ENCODE results near the gene TRPM3. TPM values are rescaled to one million over a fixed set of nuclear protein-coding genes. Genes with fewer than 3 reads are reported as not detected.

The TRPM3 gene
- total RNA-seq, 4 donors from 2014 or later, result 5.2 to 8.1 (median 7.3) TPM

GRCh38 chr9:70594386-70594944, 527.0 kb downstream of the TRPM3 start:
- Histone ChIP-seq H3K36me3 (no peaks in the 10 kb centered on the region), H3K4me3 (no peak overlapping the region), H3K9me3 (no peaks in the 10 kb centered on the region), H3K27me3 (no peaks in the 10 kb centered on the region), H3K4me1 (peaks cover 0 to 55% (median 13%) of the 10 kb centered on the region in 4 donors), H3K27ac (peak overlapping the region in 3 of 4 donors; percentile 48 to 97 (median 76))
- no peak for TF ChIP-seq EP300 (IDR thresholded peaks at IDR 0.05)
- TF ChIP-seq POLR2A (IDR thresholded peaks at IDR 0.05), result no peak
- TF ChIP-seq, protein P1, sequence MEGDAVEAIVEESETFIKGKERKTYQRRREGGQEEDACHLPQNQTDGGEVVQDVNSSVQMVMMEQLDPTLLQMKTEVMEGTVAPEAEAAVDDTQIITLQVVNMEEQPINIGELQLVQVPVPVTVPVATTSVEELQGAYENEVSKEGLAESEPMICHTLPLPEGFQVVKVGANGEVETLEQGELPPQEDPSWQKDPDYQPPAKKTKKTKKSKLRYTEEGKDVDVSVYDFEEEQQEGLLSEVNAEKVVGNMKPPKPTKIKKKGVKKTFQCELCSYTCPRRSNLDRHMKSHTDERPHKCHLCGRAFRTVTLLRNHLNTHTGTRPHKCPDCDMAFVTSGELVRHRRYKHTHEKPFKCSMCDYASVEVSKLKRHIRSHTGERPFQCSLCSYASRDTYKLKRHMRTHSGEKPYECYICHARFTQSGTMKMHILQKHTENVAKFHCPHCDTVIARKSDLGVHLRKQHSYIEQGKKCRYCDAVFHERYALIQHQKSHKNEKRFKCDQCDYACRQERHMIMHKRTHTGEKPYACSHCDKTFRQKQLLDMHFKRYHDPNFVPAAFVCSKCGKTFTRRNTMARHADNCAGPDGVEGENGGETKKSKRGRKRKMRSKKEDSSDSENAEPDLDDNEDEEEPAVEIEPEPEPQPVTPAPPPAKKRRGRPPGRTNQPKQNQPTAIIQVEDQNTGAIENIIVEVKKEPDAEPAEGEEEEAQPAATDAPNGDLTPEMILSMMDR (IDR thresholded peaks at IDR 0.05), result no peak
- no peak for DNase-seq (ENCODE audit: low spot score in 2 of 2)
- 59 to 68% methylated on average over 2 of the region's 2 CpGs for WGBS, 2 donors

DNA sequence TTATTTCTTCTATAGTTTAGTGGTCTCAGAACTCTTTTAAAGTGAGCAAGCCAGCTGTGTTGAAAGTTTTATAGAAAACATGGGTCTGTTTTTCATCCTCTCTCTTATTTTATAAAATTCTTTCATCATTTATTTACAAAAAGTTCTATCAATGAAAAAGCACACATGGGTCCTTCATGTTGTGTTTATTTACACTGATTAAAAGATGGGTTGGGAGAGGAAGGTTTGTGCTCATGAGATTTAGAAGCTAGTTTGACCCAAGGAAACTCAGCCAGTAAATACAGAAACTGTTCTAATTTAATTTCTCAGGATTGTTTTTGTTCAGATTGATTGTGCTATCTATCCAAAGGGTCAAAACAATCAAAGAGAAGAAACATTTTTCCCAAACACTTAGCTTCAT, 528.2 kb downstream of the TRPM3 start:
- TF ChIP-seq POLR2A (IDR thresholded peaks at IDR 0.05) (no peak), EP300 (IDR thresholded peaks at IDR 0.05) (no peak)
- TF ChIP-seq, protein P1 (IDR thresholded peaks at IDR 0.05), result no peak

DNA sequence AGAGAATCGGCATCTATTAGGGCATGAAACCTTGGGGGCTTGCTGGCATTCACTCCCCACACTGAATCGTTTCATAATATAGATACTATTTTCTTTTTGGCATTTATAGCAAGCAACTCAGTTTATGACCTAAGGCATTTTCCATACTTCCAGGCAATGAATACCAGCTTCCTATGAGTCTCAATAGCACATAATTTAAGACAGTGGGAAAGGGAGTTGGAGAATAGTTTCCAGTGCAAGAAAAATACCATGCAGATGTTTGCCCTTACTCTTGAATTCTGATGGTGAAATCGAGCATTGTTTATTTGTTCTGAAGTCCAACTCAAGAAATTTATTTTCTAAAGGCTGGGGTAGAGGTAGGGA, 531.1 kb downstream of the TRPM3 start:
- Histone ChIP-seq H3K4me3 (no peak overlapping the region), H3K27me3 (no peaks in the 10 kb centered on the region), H3K9me3 (no peaks in the 10 kb centered on the region), H3K36me3 (no peaks in the 10 kb centered on the region), H3K27ac (peak overlapping the region; percentile 72 to 97 (median 82)), H3K4me1 (peaks cover 0 to 84% (median 41%) of the 10 kb centered on the region in 4 donors)
- DNase-seq (ENCODE audit: low spot score in 2 of 2), result no peak
- no peak for TF ChIP-seq EP300 (IDR thresholded peaks at IDR 0.05)
- TF ChIP-seq, protein P1 (IDR thresholded peaks at IDR 0.05), result no peak
- no peak for TF ChIP-seq POLR2A (IDR thresholded peaks at IDR 0.05)
- 25 to 26% methylated on average over 3 of the region's 3 CpGs for WGBS, 2 donors

More for the DNA sequence above, 528.2 kb downstream of the TRPM3 start:
- H3K27me3 ChIP-seq, result no peaks in the 10 kb centered on the region
- H3K4me1 ChIP-seq, result peaks cover 0 to 67% (median 24%) of the 10 kb centered on the region in 4 donors
- H3K9me3 ChIP-seq, result no peaks in the 10 kb centered on the region
- no peaks in the 10 kb centered on the region for H3K36me3 ChIP-seq
- H3K4me3 ChIP-seq, result no peak overlapping the region
- H3K27ac ChIP-seq, result peak overlapping the region in 3 of 4 donors; percentile 35 to 97 (median 76)
- no peak for DNase-seq (ENCODE audit: low spot score in 2 of 2)

- Histone ChIP-seq H3K36me3 (no peaks in the 10 kb centered on the region), H3K4me1 (peaks cover 0 to 78% (median 38%) of the 10 kb centered on the region in 4 donors), H3K4me3 (no peak overlapping the region), H3K9me3 (no peaks in the 10 kb centered on the region), H3K27me3 (no peaks in the 10 kb centered on the region), H3K27ac (peak overlapping the region; percentile 72 to 97 (median 82))
- peak in 1 of 2 donors; percentile 68 for DNase-seq (ENCODE audit: low spot score in 2 of 2)
- peak in 1 of 2 donors; percentile 89 for TF ChIP-seq EP300 (IDR thresholded peaks at IDR 0.05)
- no peak for TF ChIP-seq POLR2A (IDR thresholded peaks at IDR 0.05)
- TF ChIP-seq, protein P1 (IDR thresholded peaks at IDR 0.05), result peak in 1 of 5 experiments; percentile 4
- WGBS, 2 donors, result 29 to 39% methylated on average over 7 of the region's 7 CpGs
Measured at GRCh38 chr9:70589571-70590314, 531.7 kb downstream of the TRPM3 start.

DNA sequence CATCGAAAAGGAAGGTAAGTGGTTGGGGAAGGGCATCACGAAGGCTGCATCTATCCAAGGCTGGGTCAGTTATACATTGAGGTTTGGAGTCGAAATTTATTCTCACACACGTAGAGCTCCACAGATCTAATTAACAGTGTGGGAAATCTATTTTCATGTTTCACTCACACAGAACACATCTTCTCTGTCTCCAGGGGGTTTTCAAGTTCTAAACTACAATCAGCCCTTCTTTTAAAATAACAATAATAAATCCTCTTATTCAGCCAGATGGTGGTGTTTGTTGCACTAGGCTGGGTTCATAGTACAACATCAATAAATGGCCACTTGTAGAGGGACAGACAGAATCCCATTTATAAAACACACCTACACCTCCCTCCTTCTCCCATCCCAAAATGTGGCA, 532.4 kb downstream of the TRPM3 start:
- Histone ChIP-seq H3K36me3 (no peaks in the 10 kb centered on the region), H3K4me1 (peaks cover 0 to 71% (median 37%) of the 10 kb centered on the region in 4 donors), H3K9me3 (no peaks in the 10 kb centered on the region), H3K27ac (peak overlapping the region; percentile 72 to 97 (median 82)), H3K4me3 (no peak overlapping the region), H3K27me3 (no peaks in the 10 kb centered on the region)
- TF ChIP-seq, protein P1 (IDR thresholded peaks at IDR 0.05), result no peak
- no peak for TF ChIP-seq EP300 (IDR thresholded peaks at IDR 0.05)
- no peak for TF ChIP-seq POLR2A (IDR thresholded peaks at IDR 0.05)
- DNase-seq (ENCODE audit: low spot score in 2 of 2), result no peak
- 32 to 33% methylated on average over 4 of the region's 4 CpGs for WGBS, 2 donors
